HEK293T (cell line): ENCODE results near the gene RESP18.
"Not testable (repeated sequence)": the region's sequence is repeated elsewhere in the genome, so short reads cannot be mapped to it uniquely, and the experiment has no call there.

Source experiments
- CTCF ChIA-PET: fragments of 350-600 bp; formaldehyde crosslinking; extraction: SDS; loops from one replicate; lab custom pipeline; 2021; ENCODE audit warnings: antibody characterized with exemption, inconsistent platforms; lab: Yijun Ruan, JAX
- POLR2A ChIA-PET: fragments of 350-600 bp; formaldehyde crosslinking; extraction: SDS; loops from one replicate; lab custom pipeline; 2020; ENCODE audit warnings: antibody characterized with exemption, inconsistent platforms; lab: Yijun Ruan, JAX
- DNase-seq: peaks from one replicate; pipeline ENCODE4 v3.0.0; 2012; ENCODE audit warnings: mixed read lengths; ENCODE audit errors: extremely low spot score
- ARNT ChIP-seq: fragments of 450-650 bp; IDR thresholded peaks from 2 replicates; pipeline ENCODE4 v1.6.1; 2017; ENCODE audit warnings: mild to moderate bottlenecking
- BHLHE40 ChIP-seq: fragments of 450-650 bp; IDR thresholded peaks from 2 replicates; pipeline ENCODE4 v1.6.1; 2016; ENCODE audit warnings: mild to moderate bottlenecking, moderate library complexity, borderline replicate concordance
- CTBP1 ChIP-seq: fragments of 450-650 bp; IDR thresholded peaks from 2 replicates; pipeline ENCODE4 v1.6.1; 2016; ENCODE audit warnings: borderline replicate concordance
- ELF4 ChIP-seq: fragments of 450-650 bp; IDR thresholded peaks from 2 replicates; pipeline ENCODE4 v1.6.1; 2017; ENCODE audit warnings: antibody characterized with exemption
- FOXA1 ChIP-seq: fragments of 450-650 bp; IDR thresholded peaks from 2 replicates; pipeline ENCODE4 v1.6.1; 2016; ENCODE audit warnings: mild to moderate bottlenecking
- FOXK2 ChIP-seq: fragments of 450-650 bp; IDR thresholded peaks from 2 replicates; pipeline ENCODE4 v1.6.1; 2016; ENCODE audit warnings: mild to moderate bottlenecking
- FOXM1 ChIP-seq: fragments of 450-650 bp; IDR thresholded peaks from 2 replicates; pipeline ENCODE4 v1.6.1; 2017; ENCODE audit warnings: mild to moderate bottlenecking, borderline replicate concordance
- HDGF ChIP-seq: fragments of 450-650 bp; IDR thresholded peaks from 2 replicates; pipeline ENCODE4 v1.6.1; 2017; ENCODE audit warnings: antibody characterized with exemption, borderline replicate concordance
- L3MBTL2 ChIP-seq: fragments of 450-650 bp; conservative IDR thresholded peaks from 2 replicates; pipeline ENCODE4 v1.6.1; 2016; ENCODE audit warnings: mild to moderate bottlenecking
- LEF1 ChIP-seq: fragments of 450-650 bp; IDR thresholded peaks from 2 replicates; pipeline ENCODE4 v1.6.1; 2017; ENCODE audit warnings: mild to moderate bottlenecking, borderline replicate concordance
- NFRKB ChIP-seq: fragments of 450-650 bp; IDR thresholded peaks from 2 replicates; pipeline ENCODE4 v1.6.1; 2016; ENCODE audit warnings: mild to moderate bottlenecking, moderate library complexity
- SP1 ChIP-seq: fragments of 450-650 bp; IDR thresholded peaks from 2 replicates; pipeline ENCODE4 v1.6.1; 2017
- SUZ12 ChIP-seq: fragments of 450-650 bp; IDR thresholded peaks from 2 replicates; pipeline ENCODE4 v1.6.1; 2016; ENCODE audit warnings: mild to moderate bottlenecking
- TARDBP ChIP-seq: fragments of 450-650 bp; IDR thresholded peaks from 2 replicates; pipeline ENCODE4 v1.6.1; 2016
- ZNF384 ChIP-seq: fragments of 450-650 bp; IDR thresholded peaks from 2 replicates; pipeline ENCODE4 v1.6.1; 2016
- TF ChIP-seq, protein P1 (sequence below): fragments of 450-650 bp; IDR thresholded peaks from 2 replicates; pipeline ENCODE4 v1.6.1; 2016

RESP18 gene

DNA sequence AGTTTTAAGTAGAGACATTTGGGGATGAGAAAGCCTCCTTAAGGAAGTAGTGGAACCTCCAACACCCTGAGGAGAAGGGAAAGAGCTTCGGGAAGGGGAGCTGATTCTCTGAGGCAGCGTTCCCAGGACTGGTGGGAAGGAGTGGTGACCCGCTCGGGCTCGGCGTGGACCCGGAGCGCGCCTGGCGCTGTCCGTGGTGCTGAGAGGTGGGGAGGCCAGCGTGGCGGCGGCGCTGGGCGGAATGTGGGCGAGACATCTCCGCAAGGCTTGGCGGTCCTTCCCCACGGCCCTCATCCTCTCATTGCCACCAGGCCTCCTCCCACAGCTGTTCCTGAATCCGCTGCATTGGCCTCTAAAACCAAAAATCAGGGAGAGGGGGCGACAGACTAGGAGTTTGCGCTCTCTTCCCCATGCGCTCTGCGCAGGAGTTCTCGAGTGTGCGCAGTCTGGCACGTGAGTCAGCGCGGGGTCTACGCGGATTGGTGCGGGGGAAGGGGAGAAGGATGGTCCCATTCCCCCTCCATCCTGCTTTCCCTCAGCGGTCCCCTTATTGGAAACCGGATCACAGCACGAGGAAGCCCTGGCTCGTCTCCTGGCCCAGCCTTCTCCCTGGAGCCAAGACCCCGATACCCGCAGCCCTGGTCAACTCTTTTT, 857 bp downstream of the RESP18 start:
- peak; percentile 71 for DNase-seq
- ChIA-PET POLR2A (no interaction called here), CTCF (no interaction called here)
- TF ChIP-seq L3MBTL2, result no peak
- TF ChIP-seq FOXM1, result no peak
- no peak for TF ChIP-seq FOXK2
- TF ChIP-seq, protein P1, sequence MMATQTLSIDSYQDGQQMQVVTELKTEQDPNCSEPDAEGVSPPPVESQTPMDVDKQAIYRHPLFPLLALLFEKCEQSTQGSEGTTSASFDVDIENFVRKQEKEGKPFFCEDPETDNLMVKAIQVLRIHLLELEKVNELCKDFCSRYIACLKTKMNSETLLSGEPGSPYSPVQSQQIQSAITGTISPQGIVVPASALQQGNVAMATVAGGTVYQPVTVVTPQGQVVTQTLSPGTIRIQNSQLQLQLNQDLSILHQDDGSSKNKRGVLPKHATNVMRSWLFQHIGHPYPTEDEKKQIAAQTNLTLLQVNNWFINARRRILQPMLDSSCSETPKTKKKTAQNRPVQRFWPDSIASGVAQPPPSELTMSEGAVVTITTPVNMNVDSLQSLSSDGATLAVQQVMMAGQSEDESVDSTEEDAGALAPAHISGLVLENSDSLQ, result no peak
- TF ChIP-seq BHLHE40, result no peak
- TF ChIP-seq TARDBP, result no peak
- no peak for TF ChIP-seq SUZ12
- no peak for TF ChIP-seq ZNF384
- TF ChIP-seq ARNT, result no peak

DNA sequence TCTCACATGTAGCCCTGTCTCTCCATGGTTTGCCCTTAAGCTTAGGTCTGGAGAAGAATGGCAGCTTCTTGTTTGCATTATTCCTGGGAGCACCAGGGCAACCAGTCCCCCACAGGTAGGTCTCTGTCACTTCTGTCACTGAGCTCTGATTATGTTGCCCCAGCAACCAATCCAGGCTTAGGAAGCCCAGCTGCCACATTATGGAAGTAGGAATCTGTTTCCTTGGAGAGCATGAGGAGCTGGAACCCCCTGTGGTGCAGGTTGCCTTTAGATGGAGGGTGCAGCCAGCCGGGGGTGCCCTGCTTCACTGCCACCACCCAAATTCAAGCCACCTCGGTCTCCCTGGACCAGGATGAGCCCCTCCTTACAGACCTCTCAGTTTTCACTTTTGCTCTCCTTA, 4.8 kb downstream of the RESP18 start:
- DNase-seq, result no peak
- ChIA-PET POLR2A (no interaction called here), CTCF (interaction anchor here (0.6 to 0.8 kb wide), 3 partner anchors 10 to 1655 kb away, joined by 3 to 4 read pairs (median 3); no protein-coding TSS in a partner anchor)
- TF ChIP-seq LEF1 (no peak), ELF4 (no peak), SP1 (no peak), FOXM1 (no peak), TARDBP (no peak), BHLHE40 (no peak), SUZ12 (no peak), HDGF (no peak)
- TF ChIP-seq, protein P1, result no peak

DNA sequence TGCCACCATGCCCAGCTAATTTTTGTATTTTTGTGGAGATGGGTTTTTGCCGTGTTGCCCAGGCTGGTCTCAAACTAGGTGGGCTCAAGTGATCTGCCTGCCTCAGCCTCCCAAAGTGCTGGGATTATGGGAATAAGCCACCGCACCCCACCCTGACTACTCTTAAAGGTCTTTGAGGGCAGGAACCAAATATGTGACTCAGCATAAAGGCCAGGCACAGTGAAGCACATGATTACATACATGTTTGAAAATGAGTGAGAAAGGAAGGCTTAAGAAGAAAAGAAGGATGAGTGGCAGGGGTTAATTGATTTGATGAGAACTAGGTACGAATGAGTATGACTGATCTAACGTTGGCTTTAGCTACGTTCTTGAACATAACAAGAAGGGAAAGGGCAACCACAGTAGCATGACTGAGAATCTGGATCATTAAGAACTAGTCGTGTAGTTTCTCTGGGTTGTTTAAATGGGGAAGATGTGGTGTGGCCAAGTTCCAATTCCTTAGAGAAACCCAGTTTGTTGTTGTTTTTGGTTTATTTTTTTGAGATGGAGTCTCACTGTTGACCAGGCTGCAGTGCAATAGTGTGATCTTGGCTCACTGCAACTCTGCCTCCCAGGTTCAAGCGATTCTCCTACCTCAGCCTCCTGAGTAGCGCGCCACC, 6.8 kb downstream of the RESP18 start:
- POLR2A ChIA-PET, result no interaction called here
- no peak for DNase-seq
- CTCF ChIA-PET, result no interaction called here
- TF ChIP-seq NFRKB (no peak), ZNF384 (no peak), SUZ12 (no peak)
- TF ChIP-seq, protein P1, result no peak

DNA sequence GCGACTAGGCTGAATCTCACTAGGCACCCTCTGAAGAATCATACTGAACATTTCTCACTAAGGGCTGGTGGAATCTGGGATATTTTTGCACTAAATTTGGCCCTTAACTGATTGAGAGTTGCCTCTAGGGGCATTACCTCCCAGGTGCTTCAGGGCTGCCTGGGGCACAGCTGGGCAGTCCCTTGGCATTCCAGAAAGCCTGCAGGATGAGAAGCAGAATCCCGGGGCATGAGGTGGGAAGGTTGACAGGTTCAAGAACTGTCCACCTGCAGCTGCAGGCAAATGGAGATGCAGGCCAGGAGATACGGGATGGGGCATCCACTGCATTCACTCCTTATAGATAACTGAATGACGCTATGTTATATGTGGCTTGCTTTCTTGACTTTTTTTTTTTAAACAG, 7.4 kb downstream of the RESP18 start:
- ChIA-PET POLR2A (no interaction called here), CTCF (no interaction called here)
- TF ChIP-seq FOXM1, result no peak
- TF ChIP-seq SP1, result no peak
- TF ChIP-seq ARNT, result no peak
- TF ChIP-seq BHLHE40, result no peak
- TF ChIP-seq NFRKB, result no peak
- TF ChIP-seq ELF4, result no peak
- no peak for TF ChIP-seq FOXK2
- no peak for DNase-seq

DNA sequence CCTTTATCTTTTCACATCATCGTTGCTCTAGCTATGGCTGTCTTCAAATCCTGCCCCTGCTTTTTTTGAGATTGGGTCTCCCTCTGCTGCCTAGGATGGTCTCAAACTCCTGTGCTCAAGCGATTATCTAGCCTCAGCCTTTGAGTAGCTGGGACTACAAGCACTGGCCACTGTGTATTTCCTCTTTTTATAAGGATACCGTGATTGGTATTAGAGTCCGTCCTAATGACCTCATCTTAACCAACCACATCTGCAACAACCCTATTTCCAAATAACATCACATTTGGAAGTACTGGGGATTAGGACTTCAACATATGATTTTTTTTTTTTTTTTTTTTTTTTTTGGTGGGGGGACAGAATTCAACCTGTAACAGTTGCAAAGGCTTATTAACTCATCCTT, 9.1 kb downstream of the RESP18 start:
- no peak for DNase-seq
- ChIA-PET CTCF (no interaction called here), POLR2A (no interaction called here)
- no peak for TF ChIP-seq NFRKB
- no peak for TF ChIP-seq BHLHE40
- TF ChIP-seq LEF1, result no peak
- no peak for TF ChIP-seq FOXA1

DNA sequence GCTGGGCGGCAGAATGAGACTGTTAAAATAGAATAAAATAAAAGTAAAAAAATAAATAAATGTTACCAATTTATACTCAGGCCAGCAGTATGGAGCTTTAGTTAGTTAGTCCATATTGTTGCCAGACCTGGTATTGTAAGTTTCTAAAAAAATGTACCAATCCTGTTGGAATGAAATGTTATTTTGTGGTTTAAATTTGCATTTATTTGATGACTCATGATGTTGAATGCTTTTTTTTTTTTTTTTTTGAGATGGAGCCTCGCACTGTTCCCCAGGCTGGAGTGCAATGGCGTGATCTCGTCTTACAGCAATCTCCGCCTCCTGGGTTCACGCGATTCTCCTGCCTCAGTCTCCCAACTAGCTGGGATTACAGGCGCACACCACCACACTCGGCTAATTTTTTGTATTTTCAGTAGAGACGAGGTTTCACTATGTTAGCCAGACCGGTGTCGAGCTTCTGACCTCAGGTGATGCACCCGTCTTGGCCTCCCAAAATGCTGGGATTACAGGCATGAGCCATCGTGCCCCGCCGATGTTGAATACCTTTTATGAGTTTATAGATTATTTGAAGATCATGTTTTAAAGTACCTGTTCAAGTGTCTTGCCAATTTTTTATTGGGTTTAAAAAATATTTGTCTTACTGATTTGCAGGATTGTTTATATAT, 17.6 kb downstream of the RESP18 start:
- TF ChIP-seq LEF1 (no peak), TARDBP (no peak), SP1 (no peak), ARNT (no peak), HDGF (no peak), FOXM1 (no peak), BHLHE40 (no peak), SUZ12 (no peak), ZNF384 (no peak), ELF4 (no peak), CTBP1 (no peak), FOXK2 (no peak), L3MBTL2 (no peak), FOXA1 (no peak), NFRKB (no peak)
- TF ChIP-seq, protein P1, result no peak
- CTCF ChIA-PET, result no interaction called here
- DNase-seq, result no peak
- POLR2A ChIA-PET, result no interaction called here

DNA sequence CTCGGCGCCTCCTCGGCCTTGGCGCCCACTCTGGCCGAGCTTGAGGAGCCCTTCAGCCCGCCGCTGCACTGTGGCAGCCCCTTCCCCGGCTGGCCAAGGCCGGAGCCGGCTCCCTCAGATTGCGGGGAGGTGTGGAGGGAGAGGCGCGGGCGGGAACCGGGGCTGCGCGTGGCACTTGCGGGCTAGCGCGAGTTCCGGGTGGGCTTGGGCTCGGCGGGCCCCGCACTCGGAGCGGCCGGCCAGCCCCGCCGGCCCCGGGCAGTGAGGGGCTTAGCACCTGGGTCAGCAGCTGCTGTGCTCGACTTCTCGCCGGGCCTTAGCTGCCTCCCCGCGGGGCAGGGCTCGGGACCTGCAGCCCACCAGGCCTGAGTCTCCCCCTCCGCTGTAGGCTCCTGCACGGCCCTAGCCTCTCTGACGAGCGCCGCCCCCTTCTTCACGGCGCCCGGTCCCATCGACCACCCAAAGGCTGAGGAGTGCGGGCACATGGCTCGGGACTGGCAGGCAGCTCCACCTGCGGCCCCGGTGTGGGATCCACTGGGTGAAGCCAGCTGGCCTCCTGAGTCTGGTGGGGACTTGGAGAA, 19.8 kb downstream of the RESP18 start:
- POLR2A ChIA-PET, DNase-seq: not testable (repeated sequence)
- CTCF ChIA-PET, result interaction anchor here (1.1 kb wide), 1 partner anchor 32 kb away, joined by 3 read pairs; no protein-coding TSS in a partner anchor
